ENCODE measurements around the gene TCERG1L.

GRCh38 chr10:131204406-131205152 is 106.9 kb downstream of the TCERG1L start:
- no peak for TF ChIP-seq EZH2 (IDR thresholded peaks at IDR 0.05; ENCODE audit: insufficient read depth, poor library complexity, severe bottlenecking)
- no peak for TF ChIP-seq EZH2phosphoT487 (IDR thresholded peaks at IDR 0.05; ENCODE audit: insufficient read depth, low read depth)
